RWPE2 (cell line): ENCODE measurements around the gene DLG1.

Experiments
- ATAC-seq: fragments of 200-7000 bp; cut with Tn5 transposase; 3 replicates; pipeline ENCODE4 v1.9.1; 2021; ENCODE audit warnings: low read depth
- DNase-seq: peaks from one replicate; pipeline ENCODE4 v3.0.0-alpha.2; 2020; ENCODE audit warnings: low spot score
- H3K27ac ChIP-seq: fragments of 450-650 bp; 2 replicates; pipeline ENCODE4 v1.5.1; 2017; ENCODE audit warnings: mild to moderate bottlenecking; ENCODE audit not compliant: poor library complexity, severe bottlenecking
- H3K27me3 ChIP-seq: fragments of 250-450 bp; sonication (Bioruptor Pico); 2 replicates; pipeline ENCODE4 v1.5.1; 2021; ENCODE audit warnings: mild to moderate bottlenecking, moderate library complexity; ENCODE audit not compliant: insufficient read depth, poor library complexity, severe bottlenecking
- H3K36me3 ChIP-seq: fragments of 250-450 bp; sonication (Bioruptor Pico); 2 replicates; pipeline ENCODE4 v1.5.1; 2020; ENCODE audit warnings: low read depth, mild to moderate bottlenecking, moderate library complexity
- H3K4me1 ChIP-seq: fragments of 250-450 bp; sonication (Bioruptor Pico); 2 replicates; pipeline ENCODE4 v1.5.1; 2021; ENCODE audit warnings: mild to moderate bottlenecking, moderate library complexity; ENCODE audit not compliant: insufficient read depth, poor library complexity, severe bottlenecking
- H3K4me3 ChIP-seq: fragments of 250-450 bp; sonication (Bioruptor Pico); 2 replicates; pipeline ENCODE4 v1.5.1; 2021; ENCODE audit warnings: mild to moderate bottlenecking, moderate library complexity; ENCODE audit not compliant: severe bottlenecking
- H3K9me3 ChIP-seq: fragments of 250-450 bp; sonication (Bioruptor Pico); 2 replicates; pipeline ENCODE4 v1.5.1; 2021; ENCODE audit warnings: mild to moderate bottlenecking, moderate library complexity; ENCODE audit not compliant: severe bottlenecking
- CTCF ChIP-seq: fragments of 450-650 bp; IDR thresholded peaks from one replicate; pipeline ENCODE4 v1.5.1; 2017; ENCODE audit warnings: mild to moderate bottlenecking, moderate library complexity; ENCODE audit not compliant: poor library complexity, severe bottlenecking

DLG1 gene

GRCh38 chr3:197298341-197298944, at the start of gene DLG1:
DLG1 (minus strand) TSS chr3:197298612; CDS start chr3:197297204, 1,408 bp downstream.
- no peaks in the 10 kb centered on the region for H3K9me3 ChIP-seq
- no peaks in the 10 kb centered on the region for H3K27me3 ChIP-seq
- H3K4me3 ChIP-seq, result peak within 1 kb of the TSS; percentile 71
- DNase-seq, result peak; percentile 91
- peak within 1 kb of the TSS; percentile 90 for H3K27ac ChIP-seq
- peak; percentile 72 for ATAC-seq
- peaks cover 31% of the 10 kb centered on the region for H3K36me3 ChIP-seq
- peaks cover 31% of the 10 kb centered on the region for H3K4me1 ChIP-seq
- TF ChIP-seq CTCF, result no peak

- H3K9me3 ChIP-seq, result no peaks in the 10 kb centered on the region
- DNase-seq (no peak), ATAC-seq (no peak)
- H3K36me3 ChIP-seq, result no peaks in the 10 kb centered on the region
- H3K27me3 ChIP-seq, result no peaks in the 10 kb centered on the region
- no peak overlapping the region for H3K27ac ChIP-seq
- no peak for TF ChIP-seq CTCF
- no peaks in the 10 kb centered on the region for H3K4me1 ChIP-seq
- H3K4me3 ChIP-seq, result no peak overlapping the region
Observed at GRCh38 chr3:197348014-197348413, 49.6 kb upstream of the DLG1 start.

GRCh38 chr3:197345390-197345789, 47.0 kb upstream of the DLG1 start:
- TF ChIP-seq CTCF, result no peak
- no peaks in the 10 kb centered on the region for H3K9me3 ChIP-seq
- no peaks in the 10 kb centered on the region for H3K27me3 ChIP-seq
- no peak for DNase-seq
- peaks cover 2% of the 10 kb centered on the region for H3K4me1 ChIP-seq
- no peak overlapping the region for H3K4me3 ChIP-seq
- no peak overlapping the region for H3K27ac ChIP-seq
- no peaks in the 10 kb centered on the region for H3K36me3 ChIP-seq
- ATAC-seq, result no peak

- Histone ChIP-seq H3K27me3 (no peaks in the 10 kb centered on the region), H3K36me3 (no peaks in the 10 kb centered on the region), H3K4me1 (peaks cover 6% of the 10 kb centered on the region), H3K9me3 (no peaks in the 10 kb centered on the region), H3K27ac (no peak overlapping the region), H3K4me3 (no peak overlapping the region)
- ATAC-seq (no peak), DNase-seq (no peak)
- no peak for TF ChIP-seq CTCF
Observed at GRCh38 chr3:197344582-197345318, 46.3 kb upstream of the DLG1 start.
